ENCODE data around the gene ENOX2. TPM values are rescaled to one million over a fixed set of nuclear protein-coding genes. Genes with fewer than 3 reads are reported as not detected.

Gene ENOX2
- total RNA-seq, 1 experiment from 2014 or later, result 11.4 TPM

- no peaks in the 10 kb centered on the region for H3K27me3 Mint-ChIP-seq (ENCODE audit: insufficient read depth, unreplicated experiment)
- CTCF ChIA-PET, result no interaction called here
Measured at GRCh38 chrX:130896802-130897501, 6.1 kb downstream of the ENOX2 start.

GRCh38 chrX:130896026-130896425 lies 7.0 kb downstream of the ENOX2 start:
- no peaks in the 10 kb centered on the region for H3K27me3 Mint-ChIP-seq (ENCODE audit: insufficient read depth, unreplicated experiment)
- intact Hi-C loops (cut with micrococcal nuclease; ENCODE audit: unreplicated experiment), result no loop called here
- no peaks in the 10 kb centered on the region for H3K9me3 ChIP-seq
- ChIA-PET CTCF (no interaction called here), POLR2A (no interaction called here)
- H3K4me1 Mint-ChIP-seq (ENCODE audit: low read depth, unreplicated experiment), result no peaks in the 10 kb centered on the region
- H3K27ac Mint-ChIP-seq (ENCODE audit: unreplicated experiment), result no peak overlapping the region
- H3K27me3 ChIP-seq (replicated peaks; ENCODE audit: control insufficient read depth, insufficient read depth, low read length), result no peaks in the 10 kb centered on the region
- no peak overlapping the region for H3K4me3 Mint-ChIP-seq (ENCODE audit: unreplicated experiment)
- TF ChIP-seq, protein P1, sequence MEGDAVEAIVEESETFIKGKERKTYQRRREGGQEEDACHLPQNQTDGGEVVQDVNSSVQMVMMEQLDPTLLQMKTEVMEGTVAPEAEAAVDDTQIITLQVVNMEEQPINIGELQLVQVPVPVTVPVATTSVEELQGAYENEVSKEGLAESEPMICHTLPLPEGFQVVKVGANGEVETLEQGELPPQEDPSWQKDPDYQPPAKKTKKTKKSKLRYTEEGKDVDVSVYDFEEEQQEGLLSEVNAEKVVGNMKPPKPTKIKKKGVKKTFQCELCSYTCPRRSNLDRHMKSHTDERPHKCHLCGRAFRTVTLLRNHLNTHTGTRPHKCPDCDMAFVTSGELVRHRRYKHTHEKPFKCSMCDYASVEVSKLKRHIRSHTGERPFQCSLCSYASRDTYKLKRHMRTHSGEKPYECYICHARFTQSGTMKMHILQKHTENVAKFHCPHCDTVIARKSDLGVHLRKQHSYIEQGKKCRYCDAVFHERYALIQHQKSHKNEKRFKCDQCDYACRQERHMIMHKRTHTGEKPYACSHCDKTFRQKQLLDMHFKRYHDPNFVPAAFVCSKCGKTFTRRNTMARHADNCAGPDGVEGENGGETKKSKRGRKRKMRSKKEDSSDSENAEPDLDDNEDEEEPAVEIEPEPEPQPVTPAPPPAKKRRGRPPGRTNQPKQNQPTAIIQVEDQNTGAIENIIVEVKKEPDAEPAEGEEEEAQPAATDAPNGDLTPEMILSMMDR (IDR thresholded peaks at IDR 0.05; ENCODE audit: insufficient read depth in 1 of 2, low read depth in 1 of 2, low read length in 1 of 2, severe bottlenecking in 1 of 2, unreplicated experiment in 1 of 2), result no peak
- peaks cover 5% of the 10 kb centered on the region for H3K36me3 Mint-ChIP-seq (ENCODE audit: insufficient read depth, unreplicated experiment)
- no peaks in the 10 kb centered on the region for H3K36me3 ChIP-seq (ENCODE audit: control insufficient read depth, insufficient read depth, low read length)
- BruUV-seq (replicated peaks), result no TSS peak
- no peak for DNase-seq
- no peaks in the 10 kb centered on the region for H3K9me3 Mint-ChIP-seq (ENCODE audit: unreplicated experiment)
- no peaks in the 10 kb centered on the region for H3K4me1 ChIP-seq
- no peak overlapping the region for H3K4me3 ChIP-seq (ENCODE audit: low read depth, low read length)

More at GRCh38 chrX:130896802-130897501, 6.1 kb downstream of the ENOX2 start:
- POLR2A ChIA-PET, result no interaction called here
- no peaks in the 10 kb centered on the region for H3K36me3 ChIP-seq (ENCODE audit: control insufficient read depth, insufficient read depth, low read length)
- H3K4me3 Mint-ChIP-seq (ENCODE audit: unreplicated experiment), result no peak overlapping the region
- no peaks in the 10 kb centered on the region for H3K4me1 ChIP-seq
- H3K36me3 Mint-ChIP-seq (ENCODE audit: insufficient read depth, unreplicated experiment), result peaks cover 5% of the 10 kb centered on the region
- H3K27me3 ChIP-seq (replicated peaks; ENCODE audit: control insufficient read depth, insufficient read depth, low read length), result no peaks in the 10 kb centered on the region
- intact Hi-C loops (cut with micrococcal nuclease; ENCODE audit: unreplicated experiment), result no loop called here
- no peaks in the 10 kb centered on the region for H3K9me3 Mint-ChIP-seq (ENCODE audit: unreplicated experiment)
- no peak overlapping the region for H3K4me3 ChIP-seq (ENCODE audit: low read depth, low read length)
- TF ChIP-seq, protein P1 (IDR thresholded peaks at IDR 0.05; ENCODE audit: insufficient read depth in 1 of 2, low read depth in 1 of 2, low read length in 1 of 2, severe bottlenecking in 1 of 2, unreplicated experiment in 1 of 2), result no peak
- H3K9me3 ChIP-seq, result no peaks in the 10 kb centered on the region
- no peaks in the 10 kb centered on the region for H3K4me1 Mint-ChIP-seq (ENCODE audit: low read depth, unreplicated experiment)
- DNase-seq, result no peak
- BruUV-seq (replicated peaks), result no TSS peak
- H3K27ac Mint-ChIP-seq (ENCODE audit: unreplicated experiment), result no peak overlapping the region

DNA sequence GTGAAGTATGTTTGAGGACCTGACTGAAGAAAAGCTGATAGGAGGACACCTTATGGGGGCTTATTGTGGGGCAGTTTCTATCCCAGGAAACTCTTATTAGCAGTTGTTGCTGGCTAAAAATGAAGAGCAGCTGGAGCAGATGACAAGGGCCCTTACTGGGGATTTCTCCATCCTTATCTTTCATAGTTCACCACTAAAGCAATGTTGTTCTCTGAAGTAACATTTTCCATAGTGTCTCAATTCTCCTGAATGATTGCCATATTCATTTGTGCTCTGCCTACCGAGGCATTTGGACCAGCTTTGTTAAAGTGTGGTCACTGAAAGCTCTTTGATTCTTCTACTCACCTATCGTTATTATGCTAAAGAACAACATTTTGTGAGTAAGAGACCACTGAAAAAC lies 7.7 kb downstream of the ENOX2 start:
- Mint-ChIP-seq H3K4me1 (ENCODE audit: low read depth, unreplicated experiment) (no peaks in the 10 kb centered on the region), H3K4me3 (ENCODE audit: unreplicated experiment) (no peak overlapping the region), H3K36me3 (ENCODE audit: insufficient read depth, unreplicated experiment) (peaks cover 2% of the 10 kb centered on the region), H3K27me3 (ENCODE audit: insufficient read depth, unreplicated experiment) (no peaks in the 10 kb centered on the region), H3K27ac (ENCODE audit: unreplicated experiment) (no peak overlapping the region), H3K9me3 (ENCODE audit: unreplicated experiment) (no peaks in the 10 kb centered on the region)
- H3K4me3 ChIP-seq (ENCODE audit: low read depth, low read length), result no peak overlapping the region
- ChIA-PET POLR2A (no interaction called here), CTCF (no interaction called here)
- no peaks in the 10 kb centered on the region for H3K9me3 ChIP-seq
- no peaks in the 10 kb centered on the region for H3K27me3 ChIP-seq (replicated peaks; ENCODE audit: control insufficient read depth, insufficient read depth, low read length)
- intact Hi-C loops (cut with micrococcal nuclease; ENCODE audit: unreplicated experiment), result no loop called here
- no peaks in the 10 kb centered on the region for H3K36me3 ChIP-seq (ENCODE audit: control insufficient read depth, insufficient read depth, low read length)
- no peak for DNase-seq
- BruUV-seq (replicated peaks), result no TSS peak
- no peaks in the 10 kb centered on the region for H3K4me1 ChIP-seq
- TF ChIP-seq, protein P1 (IDR thresholded peaks at IDR 0.05; ENCODE audit: insufficient read depth in 1 of 2, low read depth in 1 of 2, low read length in 1 of 2, severe bottlenecking in 1 of 2, unreplicated experiment in 1 of 2), result no peak
